Lower leg skin (tissue), 4 donors: ENCODE measurements around the gene SPDYE1. TPM values are rescaled to one million over a fixed set of nuclear protein-coding genes. Genes with fewer than 3 reads are reported as not detected.

Source experiments
- DNase-seq, 2 donors: peaks; one replicate each; pipeline ENCODE4 v3.0.0-alpha.2; 2019; ENCODE audit warnings: low spot score in 2 of 2
- H3K4me3 ChIP-seq: fragments of 200-600 bp; sonication (generic); 2 replicates; pipeline ENCODE4 v1.5.1; 2017; ENCODE audit warnings: mild to moderate bottlenecking, low read depth; ENCODE audit not compliant: poor library complexity, severe bottlenecking
- CTCF ChIP-seq, 3 donors: fragments of 450-650 bp; IDR thresholded peaks; one replicate each; pipeline ENCODE4 v1.5.1; 2016; ENCODE audit warnings: antibody characterized with exemption in 3 of 3, mild to moderate bottlenecking in 3 of 3, moderate library complexity in 2 of 3
- POLR2A ChIP-seq, 2 donors: fragments of 450-650 bp; IDR thresholded peaks; one replicate each; pipeline ENCODE4 v1.6.1; 2016 to 2017; ENCODE audit warnings: antibody characterized with exemption in 2 of 2, mild to moderate bottlenecking in 1 of 2, moderate library complexity in 1 of 2
- WGBS, 2 donors: methylation state at CpG; one replicate each; pipeline ENCODE4 v1.1.5; 2018; 5-methylcytosine and 5-hydroxymethylcytosine counted together
- intact Hi-C: fragments of 100-400 bp; cut with DNase I; formaldehyde crosslinking; loops from one replicate; pipeline ENCODE4 v1.15.0; 2023; ENCODE audit warnings: low total_unique reads
- microRNA-seq, 2 donors: library from miRNA; unstranded; fragments of <30 nt; microRNA quantifications; one replicate each; pipeline ENCODE4, GENCODE V29; 2016; ENCODE audit warnings: borderline replicate concordance in 2 of 2, borderline number of aligned reads in 1 of 2
- total RNA-seq, 4 donors: library from RNA; depleted of rRNA; stranded (reverse); fragments of >200 nt; gene quantifications; one replicate each; pipeline ENCODE4 v1.1.0, GENCODE V29; 2016

Gene SPDYE1
- total RNA-seq, 4 donors from 2014 or later, result 0.69 TPM; not detected in 3

GRCh38 chr7:44058759-44059218 lies 61.1 kb downstream of the SPDYE1 start:
- no peak for TF ChIP-seq POLR2A (IDR thresholded peaks at IDR 0.05)
- TF ChIP-seq CTCF (IDR thresholded peaks at IDR 0.05), result no peak
- 87 to 92% methylated on average over 7 of the region's 7 CpGs for WGBS, 2 donors

GRCh38 chr7:44059219-44060090 lies 61.8 kb downstream of the SPDYE1 start:
- intact Hi-C loops, result no loop called here
- 89 to 92% methylated on average over 10 to 12 of the region's 14 CpGs for WGBS, 2 donors
- TF ChIP-seq CTCF (IDR thresholded peaks at IDR 0.05) (no peak), POLR2A (IDR thresholded peaks at IDR 0.05) (no peak)
- DNase-seq, result peak in 1 of 2 donors; percentile 80
- no peak overlapping the region for H3K4me3 ChIP-seq

More at GRCh38 chr7:44058759-44059218, 61.1 kb downstream of the SPDYE1 start:
- intact Hi-C loops, result no loop called here
- DNase-seq, result peak in 1 of 2 donors; percentile 74
- H3K4me3 ChIP-seq, result no peak overlapping the region

Small RNAs within 50 kb of the gene (microRNA-seq; reads per million reads assigned to microRNA genes)
- gene MIR6837, result 0.57 to 1.4 reads per million in 2 donors

Other genes with a start within 250 kb of the SPDYE1 start
- gene BLVRA, start 239.2 kb upstream of the SPDYE1 start, total RNA-seq, result 10 to 100 TPM; 25.4 to 38.9 (median 32.1) TPM
- gene MRPS24, start 128.4 kb upstream of the SPDYE1 start, total RNA-seq, result 100 to 1,000 TPM in 1 of 4 donors, 10 to 100 TPM in 3; 64.9 to 135 (median 92.5) TPM
- 10 to 100 TPM; 26.3 to 42.0 (median 34.5) TPM for gene URGCP, start 91.3 kb upstream of the SPDYE1 start, total RNA-seq
- gene UBE2D4, start 71.5 kb upstream of the SPDYE1 start, total RNA-seq, result 10 to 100 TPM; 13.0 to 23.9 (median 20.8) TPM
- gene DBNL, start 46.8 kb downstream of the SPDYE1 start, total RNA-seq, result 100 to 1,000 TPM in 3 of 4 donors, 10 to 100 TPM in 1; 81.3 to 122 (median 106) TPM
- gene PGAM2, start 67.7 kb downstream of the SPDYE1 start, total RNA-seq, result 1 to 10 TPM in 3 of 4 donors, under 1 TPM in 1; 0.75 to 7.9 (median 3.6) TPM
- 100 to 1,000 TPM in 1 of 4 donors, 10 to 100 TPM in 3; 31.0 to 110 (median 43.6) TPM for gene POLM, start 84.6 kb downstream of the SPDYE1 start, total RNA-seq
- gene AEBP1, start 106.4 kb downstream of the SPDYE1 start, total RNA-seq, result 100 to 1,000 TPM in 1 of 4 donors, 10 to 100 TPM in 3; 52.6 to 134 (median 54.6) TPM
- gene POLD2, start 125.7 kb downstream of the SPDYE1 start, total RNA-seq, result 10 to 100 TPM; 50.8 to 69.0 (median 58.7) TPM
- gene MYL7, start 143.4 kb downstream of the SPDYE1 start, total RNA-seq, result not detected
- 1 to 10 TPM in 1 of 4 donors, under 1 TPM in 1, not detected in 2; 0.25 to 1.2 TPM for gene GCK, start 191.5 kb downstream of the SPDYE1 start, total RNA-seq
- 10 to 100 TPM; 38.5 to 51.3 (median 44.3) TPM for gene YKT6, start 203.1 kb downstream of the SPDYE1 start, total RNA-seq